ENCODE data around the gene KLHL41.

The KLHL41 gene

GRCh38 chr2:169509298-169509885 lies at the start of gene KLHL41:
TSS of gene KLHL41 (plus strand) at chr2:169509702. CDS start at chr2:169509779, 77 bp downstream.
- DNase-seq (ENCODE audit: insufficient read length, low spot score) (no peak), FAIRE-seq (no peak)

- FAIRE-seq (no peak), DNase-seq (ENCODE audit: insufficient read length, low spot score) (no peak)
Observed at GRCh38 chr2:169461143-169461542, 48.4 kb upstream of the KLHL41 start.

- FAIRE-seq (no peak), DNase-seq (ENCODE audit: insufficient read length, low spot score) (no peak)
Observed at GRCh38 chr2:169462896-169463695, 46.4 kb upstream of the KLHL41 start.

- DNase-seq (ENCODE audit: insufficient read length, low spot score) (no peak), FAIRE-seq (no peak)
Observed at GRCh38 chr2:169464466-169464865, 45.0 kb upstream of the KLHL41 start.

- FAIRE-seq = no peak
- DNase-seq (ENCODE audit: insufficient read length, low spot score) = no peak
Observed at GRCh38 chr2:169464882-169465281, 44.6 kb upstream of the KLHL41 start.

GRCh38 chr2:169468841-169469240 lies 40.7 kb upstream of the KLHL41 start:
- DNase-seq (ENCODE audit: insufficient read length, low spot score) = no peak
- no peak for FAIRE-seq

GRCh38 chr2:169469952-169470572 lies 39.4 kb upstream of the KLHL41 start:
- no peak for FAIRE-seq
- no peak for DNase-seq (ENCODE audit: insufficient read length, low spot score)

GRCh38 chr2:169472249-169472648 lies 37.3 kb upstream of the KLHL41 start:
- FAIRE-seq (no peak), DNase-seq (ENCODE audit: insufficient read length, low spot score) (no peak)

GRCh38 chr2:169476459-169476858 lies 33.0 kb upstream of the KLHL41 start:
- DNase-seq (ENCODE audit: insufficient read length, low spot score) = no peak
- FAIRE-seq = no peak

GRCh38 chr2:169478339-169478738 lies 31.2 kb upstream of the KLHL41 start:
- FAIRE-seq = no peak
- DNase-seq (ENCODE audit: insufficient read length, low spot score) = no peak

- DNase-seq (ENCODE audit: insufficient read length, low spot score) = no peak
- FAIRE-seq = no peak
Observed at GRCh38 chr2:169478745-169479256, 30.7 kb upstream of the KLHL41 start.

- DNase-seq (ENCODE audit: insufficient read length, low spot score) (peak; percentile 53), FAIRE-seq (no peak)
Observed at GRCh38 chr2:169479257-169480078, 30.0 kb upstream of the KLHL41 start, which contains the start of gene BBS5. TSS of gene BBS5 (plus strand) at chr2:169479494. CDS start at chr2:169479554, 60 bp downstream.

GRCh38 chr2:169480079-169480465 lies 29.4 kb upstream of the KLHL41 start:
- no peak for FAIRE-seq
- no peak for DNase-seq (ENCODE audit: insufficient read length, low spot score)

GRCh38 chr2:169485650-169486138 lies 23.8 kb upstream of the KLHL41 start:
- DNase-seq (ENCODE audit: insufficient read length, low spot score) (no peak), FAIRE-seq (no peak)

GRCh38 chr2:169486487-169486886 lies 23.0 kb upstream of the KLHL41 start:
- FAIRE-seq (no peak), DNase-seq (ENCODE audit: insufficient read length, low spot score) (no peak)

- no peak for DNase-seq (ENCODE audit: insufficient read length, low spot score)
- no peak for FAIRE-seq
Observed at GRCh38 chr2:169490834-169491233, 18.7 kb upstream of the KLHL41 start.

GRCh38 chr2:169491378-169491777 lies 18.1 kb upstream of the KLHL41 start:
- DNase-seq (ENCODE audit: insufficient read length, low spot score) = no peak
- no peak for FAIRE-seq

- FAIRE-seq = no peak
- no peak for DNase-seq (ENCODE audit: insufficient read length, low spot score)
Observed at GRCh38 chr2:169493360-169493759, 16.1 kb upstream of the KLHL41 start.

- FAIRE-seq (no peak), DNase-seq (ENCODE audit: insufficient read length, low spot score) (no peak)
Observed at GRCh38 chr2:169495310-169495928, 14.1 kb upstream of the KLHL41 start.

GRCh38 chr2:169504651-169505050 lies 4.9 kb upstream of the KLHL41 start:
- DNase-seq (ENCODE audit: insufficient read length, low spot score) = no peak
- FAIRE-seq = peak; percentile 51

Data from HTR-8/SVneo (cell line).